Mucosa of stomach (tissue), 1 donor: Measurements from ENCODE around the gene FADS3.

Experiments
- H3K27me3 ChIP-seq: one replicate; pipeline ENCODE4 v1.7.0; 2013; ENCODE audit warnings: mild to moderate bottlenecking, low read length; ENCODE audit not compliant: control insufficient read depth, insufficient read depth
- H3K36me3 ChIP-seq: one replicate; pipeline ENCODE4 v1.7.0; 2013; ENCODE audit warnings: low read length; ENCODE audit not compliant: control insufficient read depth, insufficient read depth
- H3K4me1 ChIP-seq: one replicate; pipeline ENCODE4 v1.7.0; 2013; ENCODE audit warnings: mild to moderate bottlenecking, low read length; ENCODE audit not compliant: control insufficient read depth, insufficient read depth
- H3K4me3 ChIP-seq: one replicate; pipeline ENCODE4 v1.7.0; 2013; ENCODE audit warnings: low read length
- H3K9ac ChIP-seq: one replicate; pipeline ENCODE4 v1.7.0; 2013; ENCODE audit warnings: mild to moderate bottlenecking, low read length, moderate library complexity
- H3K9me3 ChIP-seq: one replicate; pipeline ENCODE4 v1.7.0; 2013; ENCODE audit warnings: mild to moderate bottlenecking, low read length, moderate library complexity; ENCODE audit not compliant: control insufficient read depth
- donor health status: Pancreatic carcinoma.

Gene FADS3

DNA sequence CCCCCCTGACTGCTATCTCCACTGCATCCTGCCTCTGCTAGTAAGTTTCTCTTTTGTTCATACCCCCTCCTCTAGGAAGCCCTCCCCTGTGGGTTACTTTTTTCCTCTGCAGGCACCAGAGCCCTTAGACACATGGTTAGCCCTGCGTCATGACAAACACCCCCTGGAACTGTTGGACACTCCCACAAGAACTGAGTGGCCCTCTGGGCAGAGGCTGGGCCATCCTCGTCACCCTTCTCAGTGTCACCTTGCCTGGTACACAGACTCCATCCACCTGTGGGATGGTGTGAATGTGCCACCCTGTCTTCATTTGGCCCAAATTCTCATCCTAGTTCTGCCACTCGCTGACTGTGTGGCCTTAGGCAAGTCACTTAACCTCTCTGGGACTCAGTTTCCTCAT, 30.1 kb upstream of the FADS3 start:
- Histone ChIP-seq H3K27me3 (peaks cover 33% of the 10 kb centered on the region), H3K4me3 (no peak overlapping the region), H3K9ac (no peak overlapping the region), H3K36me3 (no peaks in the 10 kb centered on the region), H3K9me3 (no peaks in the 10 kb centered on the region), H3K4me1 (peaks cover 13% of the 10 kb centered on the region)

DNA sequence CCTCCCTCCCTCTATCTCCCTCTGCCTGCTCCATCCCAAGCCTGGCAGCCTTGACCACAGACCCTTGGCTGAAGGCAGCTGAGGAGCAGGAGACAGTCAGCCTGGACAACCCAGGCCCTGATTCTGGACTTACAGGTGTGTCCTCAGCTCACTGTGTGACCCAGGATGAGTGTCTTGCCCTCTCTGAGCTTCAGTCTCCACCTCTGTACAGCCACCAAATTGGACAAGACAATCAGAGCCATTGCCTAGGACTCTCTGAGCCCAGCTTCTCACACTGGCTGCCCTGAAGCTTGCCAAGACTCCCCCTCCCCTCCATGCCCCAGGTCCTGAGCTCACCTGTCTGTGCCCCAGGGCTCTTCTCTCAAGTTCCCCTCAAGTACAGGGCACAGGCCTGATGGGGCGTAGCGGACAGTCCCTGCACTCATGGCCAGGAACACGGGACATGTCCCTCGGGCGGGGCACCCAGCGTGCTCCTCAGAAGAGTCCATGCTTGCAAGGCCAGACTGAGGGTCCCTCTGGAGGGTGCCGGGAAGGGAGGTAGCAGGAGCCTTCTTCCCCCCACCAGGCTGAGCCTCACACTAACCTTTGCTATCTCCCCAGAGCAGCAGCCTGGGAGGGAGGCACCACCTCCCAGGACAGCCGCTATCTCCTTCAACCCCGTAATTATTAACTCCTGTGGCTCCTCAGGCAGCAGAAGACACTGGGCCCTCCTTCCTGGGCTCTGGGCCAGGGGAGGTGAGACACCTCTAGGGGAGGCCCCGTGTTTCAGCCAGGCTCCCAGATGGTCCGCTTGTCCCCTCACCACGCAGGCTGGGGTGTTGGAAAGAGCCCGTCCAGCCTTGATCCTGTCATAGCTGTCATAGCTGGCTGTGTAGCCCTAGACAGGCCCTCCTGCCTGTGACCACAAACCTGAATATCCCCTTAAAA, 28.6 kb upstream of the FADS3 start:
- Histone ChIP-seq H3K27me3 (peaks cover 36% of the 10 kb centered on the region), H3K9ac (no peak overlapping the region), H3K4me3 (no peak overlapping the region)

DNA sequence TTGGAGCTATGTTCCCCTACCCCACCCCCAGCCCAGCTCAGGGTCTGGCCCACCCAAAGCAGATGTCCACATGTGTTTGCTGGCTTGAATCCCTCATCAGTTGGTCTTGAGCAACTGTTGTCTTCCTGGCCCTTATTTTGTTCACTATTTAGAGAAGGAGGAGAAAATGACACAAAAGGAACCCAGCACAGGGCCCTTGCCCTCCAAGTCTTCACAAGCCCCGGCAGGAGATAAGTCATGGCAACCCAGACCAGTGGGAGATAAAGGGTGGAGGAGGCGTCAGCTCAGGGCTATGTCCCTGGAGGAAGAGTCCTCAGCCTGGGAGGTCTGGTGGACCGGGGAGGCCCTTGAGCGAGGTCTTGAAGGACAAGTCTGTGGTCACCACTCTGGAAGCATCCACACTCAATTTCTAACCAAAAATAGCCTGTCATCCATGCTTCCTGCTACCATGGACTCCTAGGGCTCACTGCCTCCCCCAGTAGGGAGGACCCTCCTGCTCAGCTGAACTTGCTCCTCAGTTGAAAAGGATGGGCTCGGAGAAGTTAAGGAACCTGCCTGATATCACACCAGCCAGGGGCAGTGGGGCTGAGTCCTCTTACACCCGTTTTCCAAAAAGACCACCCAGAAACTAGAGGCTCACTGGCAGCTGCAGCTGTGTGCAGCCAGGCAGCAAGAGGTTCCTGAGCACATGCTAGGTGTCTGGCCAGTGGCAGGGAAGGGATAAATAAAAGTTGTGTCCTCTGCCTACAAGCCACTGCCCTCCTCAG, 27.8 kb upstream of the FADS3 start:
- no peaks in the 10 kb centered on the region for H3K9me3 ChIP-seq
- H3K4me1 ChIP-seq = peaks cover 13% of the 10 kb centered on the region
- no peak overlapping the region for H3K9ac ChIP-seq
- peaks cover 36% of the 10 kb centered on the region for H3K27me3 ChIP-seq
- H3K36me3 ChIP-seq = no peaks in the 10 kb centered on the region
- no peak overlapping the region for H3K4me3 ChIP-seq

More for the DNA sequence above, 28.6 kb upstream of the FADS3 start:
- Histone ChIP-seq H3K36me3 (no peaks in the 10 kb centered on the region), H3K4me1 (peaks cover 13% of the 10 kb centered on the region), H3K9me3 (no peaks in the 10 kb centered on the region)

DNA sequence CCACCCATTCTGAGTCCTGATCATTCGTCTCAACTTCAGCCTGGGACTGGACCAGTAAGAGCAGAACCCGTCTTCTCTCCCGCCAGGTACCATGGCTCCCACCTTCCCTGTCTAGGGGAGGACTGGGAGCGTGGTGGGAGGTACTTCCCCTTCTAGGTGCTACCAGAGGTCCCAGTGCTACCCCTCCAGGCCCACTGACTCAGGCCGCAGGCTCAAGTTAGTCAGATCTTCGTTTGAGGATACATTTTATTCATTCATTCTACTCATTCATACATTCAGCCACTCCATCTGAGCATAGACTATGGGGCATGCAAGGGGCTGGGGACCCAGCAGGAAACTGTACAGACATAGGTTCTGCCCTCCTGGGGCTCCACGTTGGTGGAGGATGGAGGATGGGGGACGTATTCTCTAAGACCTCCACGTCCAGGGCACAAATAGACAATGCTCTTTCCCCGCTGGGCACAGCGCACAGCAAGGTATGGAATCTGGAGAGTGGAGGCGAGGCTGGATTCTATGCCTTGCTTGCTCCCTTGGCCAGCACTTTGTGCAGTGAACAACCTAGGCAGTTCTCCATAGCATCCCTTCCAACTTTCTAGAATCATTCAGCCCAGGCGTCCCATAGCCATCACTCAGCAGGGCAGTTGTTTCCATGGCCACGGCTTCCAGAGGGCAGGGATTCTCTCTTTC, 27.0 kb upstream of the FADS3 start:
- Histone ChIP-seq H3K4me3 (no peak overlapping the region), H3K36me3 (no peaks in the 10 kb centered on the region), H3K9ac (no peak overlapping the region), H3K27me3 (peaks cover 36% of the 10 kb centered on the region), H3K4me1 (peaks cover 11% of the 10 kb centered on the region), H3K9me3 (no peaks in the 10 kb centered on the region)

DNA sequence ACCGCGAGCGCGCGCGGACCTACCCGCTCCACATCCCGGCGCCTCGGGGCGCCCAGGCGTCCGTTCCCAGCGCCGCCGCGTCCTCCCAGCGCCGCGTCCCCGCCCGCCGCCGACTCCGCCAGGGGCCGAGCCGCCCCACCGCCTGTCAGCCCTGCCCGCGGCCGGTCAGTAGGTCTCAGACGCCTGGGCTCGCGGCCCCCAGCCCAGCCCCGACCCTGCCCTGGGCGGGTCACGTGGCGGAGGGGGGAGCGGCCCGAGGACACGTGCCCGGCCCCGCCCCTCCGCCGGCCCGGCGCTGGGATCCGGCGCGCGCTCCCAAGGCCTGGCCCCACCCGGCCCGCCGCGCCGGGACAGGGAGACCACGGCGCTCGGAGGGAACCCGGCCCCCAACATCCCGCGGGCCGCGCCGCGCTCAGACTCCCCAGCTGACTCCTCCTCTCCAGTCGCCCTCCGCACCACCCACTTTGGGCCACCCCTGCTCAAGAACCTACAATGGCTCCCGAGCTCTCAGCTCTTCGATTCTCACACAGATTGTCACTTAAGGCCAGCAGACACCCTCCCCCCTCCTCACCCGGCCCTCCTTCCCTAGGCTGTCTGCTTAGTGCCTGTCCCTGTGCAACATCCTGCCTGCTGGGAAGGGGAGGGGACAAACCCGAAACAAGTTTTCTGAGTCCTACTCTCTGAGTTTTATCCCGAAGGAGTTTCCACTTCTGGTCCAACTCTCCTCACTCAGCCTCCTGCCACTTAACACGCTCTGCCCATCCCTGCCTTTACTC, 26.2 kb upstream of the FADS3 start, which contains the start of gene RAB3IL1:
RAB3IL1 (minus strand) TSS at position 233 of the 776 bp plus-strand sequence; CDS start at position 34, 199 bp downstream.
- H3K4me1 ChIP-seq = peaks cover 8% of the 10 kb centered on the region
- no peaks in the 10 kb centered on the region for H3K9me3 ChIP-seq
- peaks cover 36% of the 10 kb centered on the region for H3K27me3 ChIP-seq
- peak within 1 kb of the TSS; percentile 28 for H3K9ac ChIP-seq
- no peak within 1 kb of the TSS for H3K4me3 ChIP-seq
- H3K36me3 ChIP-seq = no peaks in the 10 kb centered on the region

DNA sequence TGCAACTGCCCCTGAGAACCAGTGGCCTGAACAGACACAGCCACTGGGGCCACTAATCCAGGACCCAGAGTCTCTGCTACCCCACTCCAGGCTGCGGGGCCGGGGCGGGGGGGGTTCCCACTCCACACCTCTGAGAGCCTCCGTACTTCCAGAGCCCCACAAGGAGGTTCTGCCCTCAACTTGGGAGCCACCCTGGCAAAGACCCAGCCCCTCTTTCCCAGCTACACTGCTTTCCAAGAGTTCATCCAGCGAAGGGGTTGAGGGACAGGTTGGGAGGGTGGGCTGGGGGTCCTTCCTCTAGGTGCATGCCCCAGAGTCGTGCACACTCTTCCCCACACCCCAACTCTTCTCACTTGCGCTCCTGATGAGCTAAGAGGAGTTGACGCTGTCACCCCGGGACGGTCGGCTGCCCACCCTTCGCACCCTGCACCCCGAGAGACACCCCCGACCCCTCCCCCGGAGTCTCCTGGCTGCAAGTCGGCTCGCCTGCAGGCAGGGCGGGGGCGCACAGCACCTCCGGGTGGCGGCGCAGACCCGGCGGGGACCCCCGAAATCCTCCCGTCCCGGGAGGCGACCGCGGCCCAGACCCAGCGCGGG, 25.5 kb upstream of the FADS3 start:
- no peak overlapping the region for H3K9ac ChIP-seq
- H3K4me3 ChIP-seq = no peak overlapping the region
- H3K27me3 ChIP-seq = peaks cover 36% of the 10 kb centered on the region
- H3K36me3 ChIP-seq = no peaks in the 10 kb centered on the region
- no peaks in the 10 kb centered on the region for H3K9me3 ChIP-seq
- peaks cover 8% of the 10 kb centered on the region for H3K4me1 ChIP-seq

DNA sequence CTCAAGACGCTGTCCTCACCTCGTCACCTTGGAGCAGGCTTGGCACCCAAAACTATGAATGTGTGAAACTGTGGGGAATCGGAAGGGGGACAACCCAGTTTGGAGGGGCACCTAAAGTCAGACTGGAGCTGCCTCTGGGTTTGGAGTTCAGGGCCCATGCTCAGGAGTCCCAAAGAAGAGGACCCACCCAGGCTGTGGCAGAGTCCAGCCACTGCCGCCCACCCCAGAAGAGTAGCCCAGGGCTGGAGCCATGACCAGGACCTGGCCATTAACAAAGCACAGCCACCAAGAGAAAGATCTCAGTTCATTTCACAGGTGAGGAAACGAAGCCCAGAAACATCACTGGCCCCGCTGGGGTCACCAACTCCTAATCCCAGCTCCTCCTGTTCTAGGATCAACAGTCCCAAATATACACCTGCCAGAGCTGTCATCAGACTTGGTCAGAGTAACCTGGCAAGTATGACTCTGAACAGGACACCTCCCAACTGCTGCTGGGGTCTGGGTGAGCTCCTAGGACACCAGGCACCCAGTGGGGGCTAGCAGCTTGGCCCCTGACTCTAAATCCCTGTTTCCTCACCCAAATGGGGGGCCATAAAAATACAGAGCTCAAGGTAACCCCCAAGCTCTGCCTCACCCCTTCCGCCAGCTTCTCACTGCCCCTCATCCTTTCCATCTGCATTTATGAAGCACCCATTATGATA, 23.3 kb upstream of the FADS3 start:
- Histone ChIP-seq H3K4me1 (peaks cover 8% of the 10 kb centered on the region), H3K9me3 (no peaks in the 10 kb centered on the region), H3K9ac (no peak overlapping the region), H3K4me3 (no peak overlapping the region), H3K27me3 (peaks cover 28% of the 10 kb centered on the region), H3K36me3 (no peaks in the 10 kb centered on the region)

DNA sequence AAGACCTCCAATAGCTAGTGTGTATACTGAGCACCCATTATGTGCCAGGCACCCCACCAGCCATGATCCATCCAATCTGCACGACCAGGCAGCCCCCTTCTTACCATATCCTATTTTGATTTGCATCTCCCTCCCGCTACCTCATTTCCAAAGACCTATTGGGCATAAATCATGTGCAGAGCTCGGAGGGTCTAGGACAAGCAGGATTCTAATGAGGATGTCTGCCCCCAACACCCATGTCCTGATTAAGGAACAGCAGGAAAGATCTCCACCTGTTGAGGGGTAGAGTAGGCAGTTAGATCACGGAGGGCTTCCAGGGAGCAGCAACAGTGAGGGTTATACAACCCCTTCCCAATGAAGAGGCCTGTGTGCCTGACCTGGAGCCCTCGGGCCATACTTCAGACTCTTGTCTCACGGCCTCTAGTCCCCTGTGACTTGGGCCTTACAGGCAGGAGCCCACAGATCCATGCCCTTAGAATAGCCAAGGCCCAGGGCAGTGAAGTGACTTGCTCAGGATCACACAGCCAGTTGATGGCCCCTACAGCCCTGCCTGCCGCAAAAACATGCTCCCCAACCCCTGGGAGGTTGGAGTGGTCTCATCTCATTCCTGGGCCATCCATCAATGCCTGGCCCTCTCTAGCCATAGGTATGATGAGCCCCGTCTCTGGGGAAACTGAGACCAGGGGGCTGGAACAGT, 22.5 kb upstream of the FADS3 start:
- H3K4me3 ChIP-seq = no peak overlapping the region
- H3K9me3 ChIP-seq = no peaks in the 10 kb centered on the region
- H3K9ac ChIP-seq = no peak overlapping the region
- peaks cover 21% of the 10 kb centered on the region for H3K27me3 ChIP-seq
- H3K4me1 ChIP-seq = peaks cover 8% of the 10 kb centered on the region
- H3K36me3 ChIP-seq = no peaks in the 10 kb centered on the region

DNA sequence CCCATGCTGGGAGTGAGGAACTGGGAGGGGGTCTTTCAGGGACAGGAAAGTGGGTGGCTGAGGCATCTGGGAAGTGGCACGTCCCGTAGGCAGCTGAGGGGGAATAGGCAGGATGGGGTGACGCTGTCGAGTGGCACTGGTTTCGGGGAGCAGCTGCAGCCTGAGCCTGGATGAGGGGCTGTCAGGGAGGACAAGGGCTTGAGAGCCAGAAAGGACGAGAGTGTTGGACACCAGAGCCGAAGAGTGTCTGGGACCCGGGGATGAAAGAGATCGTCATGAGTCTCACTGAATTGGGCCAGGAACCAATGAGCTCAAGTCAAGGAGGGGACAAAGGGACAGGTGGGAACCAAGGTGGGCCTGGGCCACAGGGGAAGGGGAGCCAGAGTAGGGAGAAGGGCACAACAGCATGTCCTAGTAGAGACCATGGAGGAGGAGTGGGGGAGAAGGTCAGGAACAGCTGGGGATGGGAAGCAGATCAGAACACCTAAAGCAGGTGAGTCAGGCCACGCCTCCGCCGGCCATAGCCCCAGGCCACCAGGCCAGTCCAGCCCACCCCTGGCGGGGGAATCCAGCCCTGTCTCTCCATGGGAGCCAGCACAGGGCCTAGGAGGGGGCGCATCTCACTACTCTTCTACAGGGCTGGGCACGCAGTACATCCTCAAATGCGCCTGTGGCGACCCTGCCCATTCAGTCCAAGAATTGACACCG, 21.8 kb upstream of the FADS3 start:
- H3K9ac ChIP-seq = no peak overlapping the region
- H3K27me3 ChIP-seq = peaks cover 16% of the 10 kb centered on the region
- no peaks in the 10 kb centered on the region for H3K36me3 ChIP-seq
- no peaks in the 10 kb centered on the region for H3K9me3 ChIP-seq
- H3K4me3 ChIP-seq = no peak overlapping the region
- peaks cover 6% of the 10 kb centered on the region for H3K4me1 ChIP-seq

DNA sequence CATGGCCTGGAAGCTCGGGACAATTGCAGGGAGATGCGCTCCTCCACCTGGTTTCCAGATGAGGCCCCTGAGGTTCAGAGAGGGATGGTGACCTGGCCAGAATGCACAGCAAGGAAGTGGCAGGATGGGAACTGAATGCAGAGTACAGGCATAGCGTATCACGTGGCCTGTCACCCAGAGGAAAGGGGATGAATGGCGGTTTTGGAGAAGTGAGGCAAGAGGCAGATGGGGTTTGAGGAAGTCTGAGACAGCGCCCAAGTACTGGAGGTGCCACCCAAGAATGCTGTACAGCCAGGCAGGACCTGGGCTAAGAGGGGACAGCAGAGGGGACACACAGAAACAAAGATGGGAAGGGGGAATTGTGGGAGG, 21.2 kb upstream of the FADS3 start:
- no peaks in the 10 kb centered on the region for H3K36me3 ChIP-seq
- H3K4me1 ChIP-seq = no peaks in the 10 kb centered on the region
- H3K9me3 ChIP-seq = no peaks in the 10 kb centered on the region
- H3K27me3 ChIP-seq = peaks cover 9% of the 10 kb centered on the region
- no peak overlapping the region for H3K9ac ChIP-seq
- no peak overlapping the region for H3K4me3 ChIP-seq
